AG04450 (cell line): Measurements from ENCODE around the gene SDHAF3. TPM values are rescaled to one million over a fixed set of nuclear protein-coding genes. Genes with fewer than 3 reads are reported as not detected.

ENCODE experiments used
- CTCF ChIA-PET: fragments of 300-600, 350-600 bp; formaldehyde crosslinking; extraction: SDS; loops from one replicate; lab custom pipeline; 2022; ENCODE audit warnings: antibody characterized with exemption, inconsistent platforms; lab: Charles Lee
- POLR2A ChIA-PET: fragments of 350-600 bp; formaldehyde crosslinking; extraction: SDS; loops from one replicate; lab custom pipeline; 2021; ENCODE audit warnings: antibody characterized with exemption, inconsistent platforms; lab: Yijun Ruan, JAX
- DNase-seq: peaks from one replicate; pipeline ENCODE4 v3.0.0-alpha.2; 2011; ENCODE audit warnings: low read depth, low spot score
- H3K27ac ChIP-seq: one replicate; pipeline ENCODE4 v1.5.1; 2012; ENCODE audit warnings: low read depth, low read length, control low read depth
- H3K27me3 ChIP-seq: one replicate; pipeline ENCODE4 v1.6.0; 2012; ENCODE audit warnings: low read length; ENCODE audit not compliant: control insufficient read depth, insufficient read depth
- H3K4me3 ChIP-seq: 2 replicates; pipeline ENCODE4 v1.5.1; 2011; ENCODE audit warnings: mild to moderate bottlenecking, low read depth, low read length, control low read depth
- H3K9me3 ChIP-seq: 2 replicates; pipeline ENCODE4 v1.5.1; 2012; ENCODE audit warnings: low read length; ENCODE audit not compliant: control insufficient read depth, insufficient read depth
- polyA plus RNA-seq: library from polyadenylated mRNA; depleted of rRNA; stranded (reverse); fragments of >200 nt; gene quantifications from 2 replicates; pipeline ENCODE4 v1.2.3, GENCODE V29; 2011
- TF ChIP-seq, protein P1 (sequence below): IDR thresholded peaks from 2 replicates; pipeline ENCODE4 v1.5.1; 2011; ENCODE audit warnings: low read depth, low read length, control low read depth, inconsistent platforms

SDHAF3 gene
- polyA plus RNA-seq, 1 experiment = 13.7 TPM

GRCh38 chr7:97166308-97166707 is 48.8 kb downstream of the SDHAF3 start:
- CTCF ChIA-PET = interaction anchor here (1.1 kb wide), 1 partner anchor 13 kb away, joined by 6 read pairs; no protein-coding TSS in a partner anchor
- no peaks in the 10 kb centered on the region for H3K9me3 ChIP-seq
- no peak overlapping the region for H3K27ac ChIP-seq
- H3K4me3 ChIP-seq = no peak overlapping the region
- H3K27me3 ChIP-seq = no peaks in the 10 kb centered on the region
- POLR2A ChIA-PET = no interaction called here
- DNase-seq = no peak
- TF ChIP-seq, protein P1, sequence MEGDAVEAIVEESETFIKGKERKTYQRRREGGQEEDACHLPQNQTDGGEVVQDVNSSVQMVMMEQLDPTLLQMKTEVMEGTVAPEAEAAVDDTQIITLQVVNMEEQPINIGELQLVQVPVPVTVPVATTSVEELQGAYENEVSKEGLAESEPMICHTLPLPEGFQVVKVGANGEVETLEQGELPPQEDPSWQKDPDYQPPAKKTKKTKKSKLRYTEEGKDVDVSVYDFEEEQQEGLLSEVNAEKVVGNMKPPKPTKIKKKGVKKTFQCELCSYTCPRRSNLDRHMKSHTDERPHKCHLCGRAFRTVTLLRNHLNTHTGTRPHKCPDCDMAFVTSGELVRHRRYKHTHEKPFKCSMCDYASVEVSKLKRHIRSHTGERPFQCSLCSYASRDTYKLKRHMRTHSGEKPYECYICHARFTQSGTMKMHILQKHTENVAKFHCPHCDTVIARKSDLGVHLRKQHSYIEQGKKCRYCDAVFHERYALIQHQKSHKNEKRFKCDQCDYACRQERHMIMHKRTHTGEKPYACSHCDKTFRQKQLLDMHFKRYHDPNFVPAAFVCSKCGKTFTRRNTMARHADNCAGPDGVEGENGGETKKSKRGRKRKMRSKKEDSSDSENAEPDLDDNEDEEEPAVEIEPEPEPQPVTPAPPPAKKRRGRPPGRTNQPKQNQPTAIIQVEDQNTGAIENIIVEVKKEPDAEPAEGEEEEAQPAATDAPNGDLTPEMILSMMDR = no peak

GRCh38 chr7:97167176-97167575 is 49.7 kb downstream of the SDHAF3 start:
- ChIA-PET CTCF (interaction anchor here (1.8 kb wide), 1 partner anchor 12 kb away, joined by 9 read pairs; no protein-coding TSS in a partner anchor), POLR2A (no interaction called here)
- Histone ChIP-seq H3K4me3 (no peak overlapping the region), H3K9me3 (no peaks in the 10 kb centered on the region), H3K27me3 (no peaks in the 10 kb centered on the region), H3K27ac (no peak overlapping the region)
- TF ChIP-seq, protein P1 = no peak
- no peak for DNase-seq

- ChIA-PET POLR2A (no interaction called here), CTCF (interaction anchor here (1.8 kb wide), 1 partner anchor 11 kb away, joined by 9 read pairs; no protein-coding TSS in a partner anchor)
- TF ChIP-seq, protein P1 = no peak
- DNase-seq = no peak
- H3K27me3 ChIP-seq = no peaks in the 10 kb centered on the region
- no peaks in the 10 kb centered on the region for H3K9me3 ChIP-seq
- no peak overlapping the region for H3K27ac ChIP-seq
- H3K4me3 ChIP-seq = no peak overlapping the region
Measured at GRCh38 chr7:97167749-97168148, 50.3 kb downstream of the SDHAF3 start.

- Histone ChIP-seq H3K9me3 (no peaks in the 10 kb centered on the region), H3K27me3 (no peaks in the 10 kb centered on the region), H3K27ac (no peak overlapping the region), H3K4me3 (no peak overlapping the region)
- CTCF ChIA-PET = interaction anchor here (1.4 kb wide), 1 partner anchor 69 kb away, joined by 7 read pairs; no protein-coding TSS in a partner anchor
- TF ChIP-seq, protein P1 = no peak
- no peak for DNase-seq
- POLR2A ChIA-PET = no interaction called here
Measured at GRCh38 chr7:97174303-97174702, 56.8 kb downstream of the SDHAF3 start.

GRCh38 chr7:97179454-97180104 is 62.1 kb downstream of the SDHAF3 start:
- Histone ChIP-seq H3K4me3 (no peak overlapping the region), H3K27ac (no peak overlapping the region), H3K27me3 (no peaks in the 10 kb centered on the region), H3K9me3 (no peaks in the 10 kb centered on the region)
- ChIA-PET CTCF (interaction anchor here (0.6 to 3.1 kb wide), 46 partner anchors 8 to 1591 kb away, joined by 3 to 31 read pairs (median 5); partner anchors contain the start of gene SDHAF3), POLR2A (no interaction called here)
- peak; percentile 29 for DNase-seq
- TF ChIP-seq, protein P1 = peak; percentile 88
